HG02642 (cell line): ENCODE data around the gene GRM5.

Experiments used
- ATAC-seq: cut with Tn5 transposase; IDR thresholded peaks from one replicate; pipeline ENCODE4 v1.9.1; 2021; ENCODE audit warnings: mild to moderate bottlenecking; ENCODE audit not compliant: unreplicated experiment, poor library complexity

The GRM5 gene

GRCh38 chr11:88770475-88771079 lies 295.2 kb downstream of the GRM5 start:
- ATAC-seq = no peak

- ATAC-seq = no peak
Observed at GRCh38 chr11:88744140-88744539, 321.6 kb downstream of the GRM5 start.

- ATAC-seq = no peak
Observed at GRCh38 chr11:88739524-88739923, 326.3 kb downstream of the GRM5 start.

GRCh38 chr11:88709567-88709966 lies 356.2 kb downstream of the GRM5 start:
- ATAC-seq = no peak

- no peak for ATAC-seq
Observed at GRCh38 chr11:88704485-88704884, 361.3 kb downstream of the GRM5 start.

- no peak for ATAC-seq
Observed at GRCh38 chr11:88701816-88702215, 364.0 kb downstream of the GRM5 start.

- no peak for ATAC-seq
Observed at GRCh38 chr11:88697139-88697538, 368.6 kb downstream of the GRM5 start.

- ATAC-seq = no peak
Observed at GRCh38 chr11:88695689-88696414, 369.9 kb downstream of the GRM5 start.

GRCh38 chr11:88692306-88693086 lies 373.3 kb downstream of the GRM5 start:
- ATAC-seq = no peak

GRCh38 chr11:88689548-88690240 lies 376.1 kb downstream of the GRM5 start:
- no peak for ATAC-seq

GRCh38 chr11:88683024-88683423 lies 382.8 kb downstream of the GRM5 start:
- no peak for ATAC-seq

- ATAC-seq = no peak
Observed at GRCh38 chr11:88680806-88681205, 385.0 kb downstream of the GRM5 start.

GRCh38 chr11:88666364-88666763 lies 399.4 kb downstream of the GRM5 start:
- ATAC-seq = no peak

GRCh38 chr11:88657076-88657738 lies 408.6 kb downstream of the GRM5 start:
- ATAC-seq = no peak

GRCh38 chr11:88656283-88656682 lies 409.5 kb downstream of the GRM5 start:
- ATAC-seq = no peak

- ATAC-seq = no peak
Observed at GRCh38 chr11:88655656-88656055, 410.1 kb downstream of the GRM5 start.

- ATAC-seq = no peak
Observed at GRCh38 chr11:88655196-88655595, 410.6 kb downstream of the GRM5 start.

GRCh38 chr11:88651556-88651955 lies 414.2 kb downstream of the GRM5 start:
- no peak for ATAC-seq

GRCh38 chr11:88644724-88645123 lies 421.1 kb downstream of the GRM5 start:
- ATAC-seq = no peak

GRCh38 chr11:88632163-88632562 lies 433.6 kb downstream of the GRM5 start:
- no peak for ATAC-seq
